Measurements from ENCODE around the gene NUDT1.

DNA sequence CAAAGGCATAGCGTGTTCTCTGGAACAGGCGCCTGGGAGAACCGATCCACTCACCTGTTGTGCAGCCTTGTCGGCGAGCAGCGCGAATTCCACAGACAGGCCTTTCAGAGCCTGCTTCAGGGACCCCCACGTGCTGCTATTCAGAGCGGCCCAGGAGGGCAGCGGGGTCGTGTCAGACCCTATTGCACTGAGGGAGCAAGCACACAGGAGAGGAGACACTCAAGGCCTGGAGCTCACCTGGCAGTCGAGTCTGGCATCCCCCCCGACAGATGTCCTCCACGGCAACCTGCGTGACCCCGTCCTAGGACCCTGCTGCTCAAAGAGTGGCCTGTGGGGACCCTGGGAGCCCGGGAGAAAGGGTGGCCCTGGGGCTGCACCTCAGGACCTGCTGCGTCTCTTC lies 21.1 kb downstream of the NUDT1 start:
- TF ChIP-seq, protein P1, sequence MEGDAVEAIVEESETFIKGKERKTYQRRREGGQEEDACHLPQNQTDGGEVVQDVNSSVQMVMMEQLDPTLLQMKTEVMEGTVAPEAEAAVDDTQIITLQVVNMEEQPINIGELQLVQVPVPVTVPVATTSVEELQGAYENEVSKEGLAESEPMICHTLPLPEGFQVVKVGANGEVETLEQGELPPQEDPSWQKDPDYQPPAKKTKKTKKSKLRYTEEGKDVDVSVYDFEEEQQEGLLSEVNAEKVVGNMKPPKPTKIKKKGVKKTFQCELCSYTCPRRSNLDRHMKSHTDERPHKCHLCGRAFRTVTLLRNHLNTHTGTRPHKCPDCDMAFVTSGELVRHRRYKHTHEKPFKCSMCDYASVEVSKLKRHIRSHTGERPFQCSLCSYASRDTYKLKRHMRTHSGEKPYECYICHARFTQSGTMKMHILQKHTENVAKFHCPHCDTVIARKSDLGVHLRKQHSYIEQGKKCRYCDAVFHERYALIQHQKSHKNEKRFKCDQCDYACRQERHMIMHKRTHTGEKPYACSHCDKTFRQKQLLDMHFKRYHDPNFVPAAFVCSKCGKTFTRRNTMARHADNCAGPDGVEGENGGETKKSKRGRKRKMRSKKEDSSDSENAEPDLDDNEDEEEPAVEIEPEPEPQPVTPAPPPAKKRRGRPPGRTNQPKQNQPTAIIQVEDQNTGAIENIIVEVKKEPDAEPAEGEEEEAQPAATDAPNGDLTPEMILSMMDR (IDR thresholded peaks at IDR 0.05; ENCODE audit: poor library complexity), result no peak
- no peak for TF ChIP-seq EZH2 (IDR thresholded peaks at IDR 0.05; ENCODE audit: borderline replicate concordance)
- TF ChIP-seq EZH2phosphoT487 (IDR thresholded peaks at IDR 0.05; ENCODE audit: low read depth, severe bottlenecking, unreplicated experiment), result no peak

Data from hepatocyte (in vitro differentiated cells).